HG02970 (cell line): Measurements from ENCODE around the gene MRPS9.

Source experiments
- ATAC-seq: cut with Tn5 transposase; IDR thresholded peaks from one replicate; pipeline ENCODE4 v1.9.1; 2021; ENCODE audit warnings: mild to moderate bottlenecking, moderate library complexity, moderate number of reproducible peaks; ENCODE audit not compliant: unreplicated experiment, low FRiP score

Gene MRPS9

GRCh38 chr2:105076121-105076520 lies 38.3 kb downstream of the MRPS9 start:
- no peak for ATAC-seq

- no peak for ATAC-seq
These were observed 41.1 kb downstream of the MRPS9 start for GRCh38 chr2:105078906-105079495.

- ATAC-seq, result no peak
These were observed 42.6 kb downstream of the MRPS9 start for GRCh38 chr2:105080461-105080860.

GRCh38 chr2:105081006-105081601 lies 43.2 kb downstream of the MRPS9 start:
- no peak for ATAC-seq

GRCh38 chr2:105082107-105082506 lies 44.2 kb downstream of the MRPS9 start:
- ATAC-seq, result no peak

- no peak for ATAC-seq
These were observed 47.7 kb downstream of the MRPS9 start for GRCh38 chr2:105085525-105085924.

- ATAC-seq, result no peak
These were observed 49.4 kb downstream of the MRPS9 start for GRCh38 chr2:105087273-105087672.

- ATAC-seq, result no peak
These were observed 52.2 kb downstream of the MRPS9 start for GRCh38 chr2:105090091-105090490.

GRCh38 chr2:105092797-105093196 lies 54.9 kb downstream of the MRPS9 start:
- no peak for ATAC-seq

- no peak for ATAC-seq
These were observed 61.3 kb downstream of the MRPS9 start for GRCh38 chr2:105099153-105099552.

GRCh38 chr2:105100046-105100840 lies 62.4 kb downstream of the MRPS9 start:
- no peak for ATAC-seq

GRCh38 chr2:105102001-105102400 lies 64.1 kb downstream of the MRPS9 start:
- ATAC-seq, result no peak

GRCh38 chr2:105102963-105103421 lies 65.1 kb downstream of the MRPS9 start:
- ATAC-seq, result no peak

- no peak for ATAC-seq
These were observed 65.6 kb downstream of the MRPS9 start for GRCh38 chr2:105103481-105103880.

- no peak for ATAC-seq
These were observed 66.4 kb downstream of the MRPS9 start for GRCh38 chr2:105104208-105104731.

- no peak for ATAC-seq
These were observed 72.5 kb downstream of the MRPS9 start for GRCh38 chr2:105110295-105110829.

- ATAC-seq, result no peak
These were observed 73.7 kb downstream of the MRPS9 start for GRCh38 chr2:105111365-105112150.

- no peak for ATAC-seq
These were observed 74.5 kb downstream of the MRPS9 start for GRCh38 chr2:105112345-105112744.

- ATAC-seq, result no peak
These were observed 75.9 kb downstream of the MRPS9 start for GRCh38 chr2:105113616-105114291.

GRCh38 chr2:105114551-105114950 lies 76.7 kb downstream of the MRPS9 start:
- no peak for ATAC-seq
